Muscle of arm (tissue), 14 donors: Measurements from ENCODE around the gene ARL10. TPM values are rescaled to one million over a fixed set of nuclear protein-coding genes. Genes with fewer than 3 reads are reported as not detected.

ENCODE experiments used
- DNase-seq: peaks from one replicate; pipeline ENCODE4 v3.0.0-alpha.2; 2013
- long read RNA-seq, 11 donors: transcript quantifications; one replicate each; lab custom pipeline, GENCODE V29; 2026
- polyA plus RNA-seq, 12 donors: library from polyadenylated mRNA; unstranded; fragments of 120-200 nt; gene quantifications; one replicate each; pipeline ENCODE4 v1.2.1, GENCODE V29; 2013; ENCODE audit not compliant: insufficient read length in 12 of 12

ARL10 gene
- 10 to 100 TPM in 8 of 12 donors, 1 to 10 TPM in 4; 4.9 to 37.8 (median 10.9) TPM for polyA plus RNA-seq
- long read RNA-seq, donor 1, full-length matches to known transcripts: 1 of 39 reads
- long read RNA-seq, donor 1, partial matches to known transcripts: 30 of 39 reads
- long read RNA-seq, donor 1, other reads (novel, unspliced or antisense): 8 of 39 reads
- long read RNA-seq, donor 2, full-length matches to known transcripts: 2 of 2 reads
- long read RNA-seq, donor 2, partial matches to known transcripts: 0 of 2 reads
- long read RNA-seq, donor 2, other reads (novel, unspliced or antisense): 0 of 2 reads
- long read RNA-seq, donor 3, full-length matches to known transcripts: 1 of 1 reads
- long read RNA-seq, donor 3, partial matches to known transcripts: 0 of 1 reads
- long read RNA-seq, donor 3, other reads (novel, unspliced or antisense): 0 of 1 reads
- long read RNA-seq, donor 4, full-length matches to known transcripts: 2 of 2 reads
- long read RNA-seq, donor 4, partial matches to known transcripts: 0 of 2 reads
- long read RNA-seq, donor 4, other reads (novel, unspliced or antisense): 0 of 2 reads
- long read RNA-seq, donor 5, full-length matches to known transcripts: 5 of 11 reads
- long read RNA-seq, donor 5, partial matches to known transcripts: 6 of 11 reads
- long read RNA-seq, donor 5, other reads (novel, unspliced or antisense): 0 of 11 reads
- long read RNA-seq, donor 6, full-length matches to known transcripts: 2 of 17 reads
- long read RNA-seq, donor 6, partial matches to known transcripts: 0 of 17 reads
- long read RNA-seq, donor 6, other reads (novel, unspliced or antisense): 15 of 17 reads
- long read RNA-seq, donor 7, partial matches to known transcripts: 0 of 1 reads
- long read RNA-seq, donor 7, other reads (novel, unspliced or antisense): 0 of 1 reads
- long read RNA-seq, donor 8, full-length matches to known transcripts: 2 of 87 reads
- long read RNA-seq, donor 8, partial matches to known transcripts: 0 of 87 reads
- long read RNA-seq, donor 8, other reads (novel, unspliced or antisense): 85 of 87 reads
- long read RNA-seq, donor 9, partial matches to known transcripts: 0 of 1 reads
- long read RNA-seq, donor 9, other reads (novel, unspliced or antisense): 0 of 1 reads
- long read RNA-seq, donor 10, full-length matches to known transcripts: 2 of 26 reads
- long read RNA-seq, donor 10, partial matches to known transcripts: 5 of 26 reads
- long read RNA-seq, donor 10, other reads (novel, unspliced or antisense): 19 of 26 reads
- long read RNA-seq, donor 11, full-length matches to known transcripts: 2 of 9 reads
- long read RNA-seq, donor 11, partial matches to known transcripts: 7 of 9 reads
- long read RNA-seq, donor 11, other reads (novel, unspliced or antisense): 0 of 9 reads

GRCh38 chr5:176365351-176366231 lies at the start of gene ARL10:
Gene ARL10 (plus strand): TSS chr5:176365487. CDS start chr5:176365564, 77 bp downstream.
- DNase-seq: peak; percentile 58

GRCh38 chr5:176317534-176318374 lies 47.5 kb upstream of the ARL10 start:
- no peak for DNase-seq

- no peak for DNase-seq
Observed at GRCh38 chr5:176319827-176320554, 45.3 kb upstream of the ARL10 start.

- DNase-seq: no peak
Observed at GRCh38 chr5:176320577-176320976, 44.7 kb upstream of the ARL10 start.

- no peak for DNase-seq
Observed at GRCh38 chr5:176334031-176334770, 31.1 kb upstream of the ARL10 start.

GRCh38 chr5:176337913-176338312 lies 27.4 kb upstream of the ARL10 start:
- no peak for DNase-seq

GRCh38 chr5:176339304-176339703 lies 26.0 kb upstream of the ARL10 start:
- no peak for DNase-seq

- no peak for DNase-seq
Observed at GRCh38 chr5:176341325-176342157, 23.7 kb upstream of the ARL10 start.

GRCh38 chr5:176342158-176342483 lies 23.2 kb upstream of the ARL10 start:
- no peak for DNase-seq

- no peak for DNase-seq
Observed at GRCh38 chr5:176342766-176343458, 22.4 kb upstream of the ARL10 start.

GRCh38 chr5:176350416-176350815 lies 14.9 kb upstream of the ARL10 start:
- DNase-seq: no peak

- DNase-seq: no peak
Observed at GRCh38 chr5:176352116-176352878, 13.0 kb upstream of the ARL10 start.

GRCh38 chr5:176353533-176353932 lies 11.8 kb upstream of the ARL10 start:
- DNase-seq: peak; percentile 25

- DNase-seq: no peak
Observed at GRCh38 chr5:176355400-176356178, 9.7 kb upstream of the ARL10 start.

- no peak for DNase-seq
Observed at GRCh38 chr5:176356179-176356566, 9.1 kb upstream of the ARL10 start.
